DOHH2 (cell line): ENCODE data around the gene SP140.
"Not testable (repeated sequence)": the region's sequence is repeated elsewhere in the genome, so short reads cannot be mapped to it uniquely, and the experiment has no call there.

ENCODE experiments used
- H3F3A ChIP-seq: fragments of 200-600 bp; sonication (generic), shearing (Covaris generic); 2 replicates; pipeline ENCODE4 v1.6.0; 2016; ENCODE audit warnings: antibody characterized with exemption, mild to moderate bottlenecking; ENCODE audit not compliant: control insufficient read depth, insufficient read depth
- H3K27ac ChIP-seq: fragments of 200-600 bp; sonication (generic); 2 replicates; pipeline ENCODE4 v1.5.1; 2014; ENCODE audit warnings: low read depth, mild to moderate bottlenecking, low read length, moderate library complexity
- H3K27me3 ChIP-seq: fragments of 200-600 bp; sonication (generic); 2 replicates; pipeline ENCODE4 v1.6.1; 2014; ENCODE audit warnings: mild to moderate bottlenecking, low read length, mixed read lengths; ENCODE audit not compliant: control insufficient read depth
- H3K36me3 ChIP-seq: fragments of 200-600 bp; sonication (generic); 2 replicates; pipeline ENCODE4 v1.6.1; 2014; ENCODE audit warnings: mild to moderate bottlenecking, low read length, moderate library complexity, mixed read lengths; ENCODE audit not compliant: control insufficient read depth
- H3K4me1 ChIP-seq: fragments of 200-600 bp; sonication (generic); 2 replicates; pipeline ENCODE4 v1.6.1; 2014; ENCODE audit warnings: mild to moderate bottlenecking, low read length, mixed read lengths; ENCODE audit not compliant: control insufficient read depth
- H3K4me2 ChIP-seq: fragments of 200-600 bp; sonication (generic); 2 replicates; pipeline ENCODE4 v1.6.0; 2014; ENCODE audit warnings: mild to moderate bottlenecking, low read length, moderate library complexity
- H3K4me3 ChIP-seq: fragments of 200-600 bp; sonication (generic); 2 replicates; pipeline ENCODE4 v1.5.1; 2014; ENCODE audit warnings: mild to moderate bottlenecking, low read length, mixed read lengths
- H3K79me2 ChIP-seq: fragments of 200-600 bp; sonication (generic); 2 replicates; pipeline ENCODE4 v1.6.1; 2014; ENCODE audit warnings: mild to moderate bottlenecking, low read length, mixed read lengths; ENCODE audit not compliant: control insufficient read depth
- H3K9me2 ChIP-seq: fragments of 200-600 bp; sonication (generic); replicated peaks from 2 replicates; pipeline ENCODE4 v1.6.1; 2014; ENCODE audit warnings: mild to moderate bottlenecking, low read length, mixed read lengths; ENCODE audit not compliant: control insufficient read depth
- H3K9me3 ChIP-seq: fragments of 200-600 bp; sonication (generic); 2 replicates; pipeline ENCODE4 v1.6.1; 2014; ENCODE audit warnings: antibody characterized with exemption, low read length, mixed read lengths; ENCODE audit not compliant: control insufficient read depth, insufficient read depth
- H4K20me1 ChIP-seq: fragments of 200-600 bp; sonication (generic); 2 replicates; pipeline ENCODE4 v1.6.0; 2014; ENCODE audit warnings: low read depth, mild to moderate bottlenecking, antibody characterized with exemption, low read length, moderate library complexity; ENCODE audit not compliant: control insufficient read depth, insufficient read depth
- CTCF ChIP-seq: fragments of 200-600 bp; sonication (generic); IDR thresholded peaks from one replicate; pipeline ENCODE4 v1.5.1; 2014; ENCODE audit warnings: antibody characterized with exemption, mild to moderate bottlenecking, low read depth, low read length; ENCODE audit not compliant: poor library complexity, severe bottlenecking
- EZH2phosphoT487 ChIP-seq: fragments of 200-600 bp; sonication (generic); IDR thresholded peaks from 2 replicates; pipeline ENCODE4 v1.6.1; 2017; ENCODE audit warnings: borderline replicate concordance, mild to moderate bottlenecking, antibody characterized with exemption, low read length, moderate library complexity, mixed read lengths

The SP140 gene

GRCh38 chr2:230311634-230312033 lies 86.1 kb downstream of the SP140 start:
- H3K4me1 ChIP-seq, H3K4me3 ChIP-seq, H3K36me3 ChIP-seq, H4K20me1 ChIP-seq, H3K9me2 ChIP-seq, H3K79me2 ChIP-seq, H3K4me2 ChIP-seq, H3K27me3 ChIP-seq, H3K9me3 ChIP-seq, H3K27ac ChIP-seq, H3F3A ChIP-seq: not testable (repeated sequence)

GRCh38 chr2:230312638-230313037 lies 87.1 kb downstream of the SP140 start:
- no peaks in the 10 kb centered on the region for H3K9me2 ChIP-seq
- H3K27ac ChIP-seq, result no peak overlapping the region
- H3F3A ChIP-seq, result no peaks in the 10 kb centered on the region
- no peaks in the 10 kb centered on the region for H3K27me3 ChIP-seq
- H3K4me1 ChIP-seq, result peaks cover 3% of the 10 kb centered on the region
- no peaks in the 10 kb centered on the region for H3K36me3 ChIP-seq
- no peaks in the 10 kb centered on the region for H4K20me1 ChIP-seq
- H3K79me2 ChIP-seq, result no peaks in the 10 kb centered on the region
- H3K4me3 ChIP-seq, result no peak overlapping the region
- no peaks in the 10 kb centered on the region for H3K9me3 ChIP-seq
- no peak overlapping the region for H3K4me2 ChIP-seq
- TF ChIP-seq CTCF, result no peak
- no peak for TF ChIP-seq EZH2phosphoT487

- no peak overlapping the region for H3K27ac ChIP-seq
- H4K20me1 ChIP-seq, result no peaks in the 10 kb centered on the region
- no peaks in the 10 kb centered on the region for H3K27me3 ChIP-seq
- H3F3A ChIP-seq, result no peaks in the 10 kb centered on the region
- TF ChIP-seq CTCF (no peak), EZH2phosphoT487 (no peak)
- no peak overlapping the region for H3K4me2 ChIP-seq
- no peaks in the 10 kb centered on the region for H3K9me2 ChIP-seq
- no peak overlapping the region for H3K4me3 ChIP-seq
- H3K4me1 ChIP-seq, result peaks cover 25% of the 10 kb centered on the region
- H3K9me3 ChIP-seq, result peaks cover 2% of the 10 kb centered on the region; the same call in 1 of the 2 replicates
- no peaks in the 10 kb centered on the region for H3K79me2 ChIP-seq
- H3K36me3 ChIP-seq, result no peaks in the 10 kb centered on the region
Observed at GRCh38 chr2:230317366-230317765, 91.8 kb downstream of the SP140 start.

GRCh38 chr2:230318190-230319121 lies 92.9 kb downstream of the SP140 start:
- Histone ChIP-seq H3K9me2 (no peaks in the 10 kb centered on the region), H3K9me3 (peaks cover 9% of the 10 kb centered on the region; the same call in 1 of the 2 replicates), H3K4me1 (peaks cover 25% of the 10 kb centered on the region), H4K20me1 (no peaks in the 10 kb centered on the region), H3K27me3 (no peaks in the 10 kb centered on the region), H3K79me2 (no peaks in the 10 kb centered on the region), H3K4me2 (peak overlapping the region; percentile 55), H3K4me3 (peak overlapping the region; percentile 43), H3F3A (no peaks in the 10 kb centered on the region), H3K36me3 (no peaks in the 10 kb centered on the region), H3K27ac (peak overlapping the region; percentile 56)
- TF ChIP-seq EZH2phosphoT487 (no peak), CTCF (no peak)
